Hippocampal formation (tissue), 2 donors: ENCODE measurements around the gene DLG2.
"Not testable (repeated sequence)": the region's sequence is repeated elsewhere in the genome, so short reads cannot be mapped to it uniquely, and the experiment has no call there.

ENCODE experiments used
- DNase-seq, 2 donors: peaks; one replicate each; lab custom pipeline; 2025; lab: John Stamatoyannopoulos, UW

Gene DLG2

GRCh38 chr11:84902445-84902844, 724.7 kb downstream of the DLG2 start:
- DNase-seq, result no peak

GRCh38 chr11:84901991-84902390, 725.2 kb downstream of the DLG2 start:
- peak in 1 of 2 donors; percentile 19 for DNase-seq

- DNase-seq, result no peak
These were observed 727.4 kb downstream of the DLG2 start for GRCh38 chr11:84899740-84900139.

- no peak for DNase-seq
These were observed 728.0 kb downstream of the DLG2 start for GRCh38 chr11:84899134-84899533.

- DNase-seq, result no peak
These were observed 732.5 kb downstream of the DLG2 start for GRCh38 chr11:84894666-84895065.

GRCh38 chr11:84890676-84891075, 736.5 kb downstream of the DLG2 start:
- DNase-seq, result no peak

GRCh38 chr11:84889556-84889955, 737.6 kb downstream of the DLG2 start:
- no peak for DNase-seq

GRCh38 chr11:84887055-84887629, 740.0 kb downstream of the DLG2 start:
- no peak for DNase-seq

GRCh38 chr11:84886344-84886743, 740.8 kb downstream of the DLG2 start:
- DNase-seq, result no peak

- DNase-seq, result no peak
These were observed 742.3 kb downstream of the DLG2 start for GRCh38 chr11:84884836-84885235.

GRCh38 chr11:84882056-84882455, 745.1 kb downstream of the DLG2 start:
- no peak for DNase-seq

- no peak for DNase-seq
These were observed 756.0 kb downstream of the DLG2 start for GRCh38 chr11:84871116-84871515.

GRCh38 chr11:84870486-84870885, 756.7 kb downstream of the DLG2 start:
- no peak for DNase-seq

GRCh38 chr11:84866922-84867321, 760.2 kb downstream of the DLG2 start:
- no peak for DNase-seq

GRCh38 chr11:84865791-84866535, 761.2 kb downstream of the DLG2 start:
- DNase-seq, result no peak

GRCh38 chr11:84865257-84865656, 761.9 kb downstream of the DLG2 start:
- no peak for DNase-seq

- no peak for DNase-seq
These were observed 769.4 kb downstream of the DLG2 start for GRCh38 chr11:84857746-84858145.

- DNase-seq, result no peak
These were observed 771.5 kb downstream of the DLG2 start for GRCh38 chr11:84855508-84856245.

GRCh38 chr11:84854498-84854880, 772.7 kb downstream of the DLG2 start:
- no peak for DNase-seq

- no peak for DNase-seq
These were observed 773.2 kb downstream of the DLG2 start for GRCh38 chr11:84853841-84854497.

- DNase-seq, result no peak
These were observed 779.3 kb downstream of the DLG2 start for GRCh38 chr11:84847842-84848241.

GRCh38 chr11:84840201-84840600, 786.9 kb downstream of the DLG2 start:
- not testable (repeated sequence) for DNase-seq
